GM23338 (cell line): ENCODE data around the gene TNFRSF12A. TPM values are rescaled to one million over a fixed set of nuclear protein-coding genes. Genes with fewer than 3 reads are reported as not detected.

Source experiments
- ATAC-seq: fragments of 200-7000 bp; cut with Tn5 transposase; 3 replicates; pipeline ENCODE4 v1.9.1; 2020
- DNase-seq: peaks from one replicate; pipeline ENCODE4 v3.0.0-alpha.2; 2015; ENCODE audit warnings: low spot score
- H2AFZ ChIP-seq: fragments of 200-600 bp; sonication (generic); 2 replicates; pipeline ENCODE4 v1.8.0; 2016; ENCODE audit warnings: antibody characterized with exemption, mild to moderate bottlenecking, moderate library complexity
- H3F3A ChIP-seq: fragments of 200-600 bp; sonication (generic); replicated peaks from 2 replicates; pipeline ENCODE4 v1.8.0; 2017; ENCODE audit warnings: antibody characterized with exemption, mixed run types, low read depth
- H3K27ac ChIP-seq: fragments of 200-600 bp; sonication (generic); 2 replicates; pipeline ENCODE4 v1.6.1; 2016; ENCODE audit warnings: low read depth
- H3K27me3 ChIP-seq: fragments of 200-600 bp; sonication (generic); 2 replicates; pipeline ENCODE4 v1.8.0; 2016; ENCODE audit warnings: mild to moderate bottlenecking, mixed run types, moderate library complexity; ENCODE audit not compliant: insufficient read depth
- H3K36me3 ChIP-seq: fragments of 200-600 bp; sonication (generic); 2 replicates; pipeline ENCODE4 v1.8.0; 2016; ENCODE audit warnings: mild to moderate bottlenecking; ENCODE audit not compliant: insufficient read depth
- H3K4me1 ChIP-seq: fragments of 200-600 bp; sonication (generic); 2 replicates; pipeline ENCODE4 v1.8.0; 2016; ENCODE audit warnings: mild to moderate bottlenecking, moderate library complexity; ENCODE audit not compliant: insufficient read depth
- H3K4me2 ChIP-seq: fragments of 200-600 bp; sonication (generic); 2 replicates; pipeline ENCODE4 v1.7.1; 2017; ENCODE audit warnings: mixed run types
- H3K4me3 ChIP-seq: fragments of 200-600 bp; sonication (generic); 2 replicates; pipeline ENCODE4 v1.6.1; 2016; ENCODE audit warnings: mixed run types
- H3K79me2 ChIP-seq: fragments of 200-600 bp; sonication (generic); replicated peaks from 2 replicates; pipeline ENCODE4 v1.8.0; 2017; ENCODE audit warnings: mild to moderate bottlenecking; ENCODE audit not compliant: insufficient read depth
- H3K9me2 ChIP-seq: fragments of 200-600 bp; sonication (generic); 2 replicates; pipeline ENCODE4 v1.8.0; 2017; ENCODE audit not compliant: insufficient read depth
- H4K20me1 ChIP-seq: fragments of 200-600 bp; sonication (generic); replicated peaks from 2 replicates; pipeline ENCODE4 v1.8.0; 2017; ENCODE audit warnings: mild to moderate bottlenecking; ENCODE audit not compliant: insufficient read depth
- H3K27ac Mint-ChIP-seq: 2 replicates; pipeline ENCODE4 v1.8.0; 2020; ENCODE audit warnings: inconsistent platforms, mild to moderate bottlenecking, moderate library complexity, mixed read lengths
- H3K27me3 Mint-ChIP-seq: 3 replicates; pipeline ENCODE4 v1.8.0; 2022; ENCODE audit warnings: low read depth, mild to moderate bottlenecking, moderate library complexity, mixed read lengths, inconsistent platforms; ENCODE audit not compliant: insufficient read depth, poor library complexity
- H3K36me3 Mint-ChIP-seq: 3 replicates; pipeline ENCODE4 v1.8.0; 2021; ENCODE audit warnings: low read depth, mild to moderate bottlenecking, inconsistent platforms, moderate library complexity, mixed read lengths
- H3K4me1 Mint-ChIP-seq: 3 replicates; pipeline ENCODE4 v1.8.0; 2020; ENCODE audit warnings: mild to moderate bottlenecking, inconsistent platforms, mixed read lengths
- H3K4me3 Mint-ChIP-seq: 3 replicates; pipeline ENCODE4 v1.8.0; 2021; ENCODE audit warnings: moderate library complexity, mild to moderate bottlenecking, inconsistent platforms, mixed read lengths
- H3K9me3 Mint-ChIP-seq: 3 replicates; pipeline ENCODE4 v1.8.0; 2020; ENCODE audit warnings: moderate library complexity, mild to moderate bottlenecking, inconsistent platforms, mixed read lengths
- CTCF ChIP-seq, 2 experiments: fragments of 200-600 bp in 1 of 2; sonication (generic) in 1 of 2; conservative IDR thresholded peaks; 2 replicates each; pipeline versions ENCODE4 v1.5.1 to v1.6.1; 2016 to 2017; ENCODE audit warnings: antibody characterized with exemption in 2 of 2, low read depth in 2 of 2, mild to moderate bottlenecking in 2 of 2, moderate library complexity in 1 of 2
- ZNF114 ChIP-seq: fragments of 250-450 bp; sonication (Bioruptor Pico); IDR thresholded peaks from 2 replicates; pipeline ENCODE4 v1.5.0; 2020; ENCODE audit warnings: mild to moderate bottlenecking, moderate library complexity
- ZNF331 ChIP-seq: fragments of 250-450 bp; sonication (Bioruptor Pico); IDR thresholded peaks from 2 replicates; pipeline ENCODE4 v1.5.0; 2020; ENCODE audit warnings: low read depth, mild to moderate bottlenecking, moderate library complexity
- ZNF462 ChIP-seq: fragments of 250-450 bp; sonication (Bioruptor Pico); IDR thresholded peaks from 2 replicates; pipeline ENCODE4 v1.5.0; 2020; ENCODE audit warnings: mild to moderate bottlenecking, moderate library complexity
- polyA plus RNA-seq: library from polyadenylated mRNA; unstranded; fragments of >200 nt; fragmentation: Nextera tagmentation; extraction: Ambion mirVana; gene quantifications from 2 replicates; pipeline ENCODE4 v1.2.1, GENCODE V29; 2016
- total RNA-seq: library from RNA; depleted of rRNA; stranded (reverse); fragments of >200 nt; shearing (Covaris generic); gene quantifications from 2 replicates; pipeline ENCODE4 v1.2.3, GENCODE V29; 2014

TNFRSF12A gene
- total and polyA plus RNA-seq, 2 experiments from 2014 or later: 78.0 to 152 TPM

- peaks cover 4% of the 10 kb centered on the region; the same call in 1 of the 3 replicates for H3K36me3 Mint-ChIP-seq
- no peaks in the 10 kb centered on the region for H4K20me1 ChIP-seq
- H3K27ac Mint-ChIP-seq: no peak overlapping the region
- peaks cover 5% of the 10 kb centered on the region for H3K27me3 Mint-ChIP-seq
- DNase-seq: no peak
- no peaks in the 10 kb centered on the region for H3K27me3 ChIP-seq
- H3K36me3 ChIP-seq: no peaks in the 10 kb centered on the region
- no peak overlapping the region for H3K4me3 ChIP-seq
- no peak overlapping the region for H2AFZ ChIP-seq
- no peak overlapping the region for H3K4me3 Mint-ChIP-seq
- no peak for ATAC-seq
- H3K9me2 ChIP-seq: no peaks in the 10 kb centered on the region
- H3K4me1 ChIP-seq: peaks cover 8% of the 10 kb centered on the region
- no peaks in the 10 kb centered on the region; the same call in 1 of the 2 replicates for H3F3A ChIP-seq
- no peak overlapping the region for H3K4me2 ChIP-seq
- no peaks in the 10 kb centered on the region for H3K9me3 Mint-ChIP-seq
- no peak overlapping the region for H3K27ac ChIP-seq
- H3K79me2 ChIP-seq: no peaks in the 10 kb centered on the region
- TF ChIP-seq ZNF331 (no peak), ZNF114 (CRISPR knock-in tag) (no peak), ZNF462 (CRISPR knock-in tag) (no peak), CTCF (conservative IDR thresholded peaks at IDR 0.05; ENCODE audit: low read depth in 2 of 2) (no peak)
- peaks cover 12% of the 10 kb centered on the region; the same call in 2 of the 3 replicates for H3K4me1 Mint-ChIP-seq
These were observed 19.6 kb upstream of the TNFRSF12A start for GRCh38 chr16:3000540-3000939.
